ENCODE measurements around the gene PCBP3. TPM values are rescaled to one million over a fixed set of nuclear protein-coding genes. Genes with fewer than 3 reads are reported as not detected.

PCBP3 gene
- total and polyA plus RNA-seq, 2 of the 13 experiments (the other 11 are each of a cell fraction or from before 2014, with no cell fraction given), result not detected

GRCh38 chr21:45959182-45959581, 315.7 kb downstream of the PCBP3 start (continued):
- TF ChIP-seq ZNF280B (CRISPR knock-in tag; IDR thresholded peaks at IDR 0.05; ENCODE audit: borderline replicate concordance) (no peak), FOXA1 (IDR thresholded peaks at IDR 0.05) (no peak), FOXA1 (CRISPR knock-in tag; IDR thresholded peaks at IDR 0.05) (no peak), ZNF788 (CRISPR knock-in tag; IDR thresholded peaks at IDR 0.05; ENCODE audit: borderline replicate concordance) (no peak)

GRCh38 chr21:45959779-45960390, 316.4 kb downstream of the PCBP3 start:
- in situ Hi-C loops (cut with HindIII; ENCODE audit: extremely low pct_ligation_motif_present, low pct_unique_long_range_greater_than_20kb), result no loop called here
- no peaks in the 10 kb centered on the region for H3K4me1 ChIP-seq (ENCODE audit: insufficient read depth, low read length)
- no peaks in the 10 kb centered on the region for H3K79me2 ChIP-seq (ENCODE audit: insufficient read depth, low read length)
- BruUV-seq (replicated peaks), result no TSS peak
- DNase-seq (ENCODE audit: low spot score) (no peak), FAIRE-seq (no peak), ATAC-seq (no peak)
- H3K36me3 ChIP-seq (replicated peaks in 1 of 2; ENCODE audit: control insufficient read depth in 1 of 2, insufficient read depth in 2 of 2, low read length in 2 of 2), result no peaks in the 10 kb centered on the region
- ChIA-PET CTCF (ENCODE audit: low intra/inter-chr PET ratio, low total read pairs) (no interaction called here), POLR2A (no interaction called here)
- H3K4me2 ChIP-seq (ENCODE audit: low read depth, low read length), result no peak overlapping the region
- no peak overlapping the region for H3K9ac ChIP-seq (ENCODE audit: insufficient read depth, low read depth, low read length)
- no peak overlapping the region for H2AFZ ChIP-seq (ENCODE audit: low read length)
- H3K9me3 ChIP-seq (ENCODE audit: low read length), result peaks cover 4% of the 10 kb centered on the region; the same call in 1 of the 2 replicates
- H3K27ac ChIP-seq (ENCODE audit: extremely low read length, insufficient read depth, low read length), result no peak overlapping the region
- H3K4me3 ChIP-seq (replicated peaks in 1 of 3; ENCODE audit: insufficient read depth in 1 of 3, low read depth in 2 of 3, low read length in 3 of 3), result no peak overlapping the region
- intact Hi-C loops (cut with micrococcal nuclease; ENCODE audit: unreplicated experiment), result no loop called here
- peaks cover 0 to 12% of the 10 kb centered on the region in 2 experiments; a peak in 2 of 5 replicates for H3K27me3 ChIP-seq (ENCODE audit: control insufficient read depth in 1 of 2, insufficient read depth in 2 of 2, low read length in 2 of 2)
- H4K20me1 ChIP-seq (ENCODE audit: insufficient read depth, low read length), result no peaks in the 10 kb centered on the region
- 27% methylated on average over 3 of the region's 11 CpGs for WGBS (ENCODE audit: low lambda C conversion rate)
- TF ChIP-seq ZNF33B (CRISPR knock-in tag; IDR thresholded peaks at IDR 0.05) (no peak), SIX4 (CRISPR knock-in tag; IDR thresholded peaks at IDR 0.05) (no peak), MIER2 (CRISPR knock-in tag; IDR thresholded peaks at IDR 0.05) (no peak), SOX6 (IDR thresholded peaks at IDR 0.05) (no peak), SOX6 (CRISPR knock-in tag; IDR thresholded peaks at IDR 0.05) (no peak), CHD4 (IDR thresholded peaks at IDR 0.05; ENCODE audit: borderline replicate concordance, low read length) (no peak), ZFP90 (CRISPR knock-in tag; IDR thresholded peaks at IDR 0.05; ENCODE audit: borderline replicate concordance) (no peak), NFYB (CRISPR knock-in tag; IDR thresholded peaks at IDR 0.05) (no peak), MEIS2 (CRISPR knock-in tag; IDR thresholded peaks at IDR 0.05) (no peak), ADNP (CRISPR knock-in tag; IDR thresholded peaks at IDR 0.05) (no peak)
- TF ChIP-seq, protein P1, sequence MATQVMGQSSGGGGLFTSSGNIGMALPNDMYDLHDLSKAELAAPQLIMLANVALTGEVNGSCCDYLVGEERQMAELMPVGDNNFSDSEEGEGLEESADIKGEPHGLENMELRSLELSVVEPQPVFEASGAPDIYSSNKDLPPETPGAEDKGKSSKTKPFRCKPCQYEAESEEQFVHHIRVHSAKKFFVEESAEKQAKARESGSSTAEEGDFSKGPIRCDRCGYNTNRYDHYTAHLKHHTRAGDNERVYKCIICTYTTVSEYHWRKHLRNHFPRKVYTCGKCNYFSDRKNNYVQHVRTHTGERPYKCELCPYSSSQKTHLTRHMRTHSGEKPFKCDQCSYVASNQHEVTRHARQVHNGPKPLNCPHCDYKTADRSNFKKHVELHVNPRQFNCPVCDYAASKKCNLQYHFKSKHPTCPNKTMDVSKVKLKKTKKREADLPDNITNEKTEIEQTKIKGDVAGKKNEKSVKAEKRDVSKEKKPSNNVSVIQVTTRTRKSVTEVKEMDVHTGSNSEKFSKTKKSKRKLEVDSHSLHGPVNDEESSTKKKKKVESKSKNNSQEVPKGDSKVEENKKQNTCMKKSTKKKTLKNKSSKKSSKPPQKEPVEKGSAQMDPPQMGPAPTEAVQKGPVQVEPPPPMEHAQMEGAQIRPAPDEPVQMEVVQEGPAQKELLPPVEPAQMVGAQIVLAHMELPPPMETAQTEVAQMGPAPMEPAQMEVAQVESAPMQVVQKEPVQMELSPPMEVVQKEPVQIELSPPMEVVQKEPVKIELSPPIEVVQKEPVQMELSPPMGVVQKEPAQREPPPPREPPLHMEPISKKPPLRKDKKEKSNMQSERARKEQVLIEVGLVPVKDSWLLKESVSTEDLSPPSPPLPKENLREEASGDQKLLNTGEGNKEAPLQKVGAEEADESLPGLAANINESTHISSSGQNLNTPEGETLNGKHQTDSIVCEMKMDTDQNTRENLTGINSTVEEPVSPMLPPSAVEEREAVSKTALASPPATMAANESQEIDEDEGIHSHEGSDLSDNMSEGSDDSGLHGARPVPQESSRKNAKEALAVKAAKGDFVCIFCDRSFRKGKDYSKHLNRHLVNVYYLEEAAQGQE (IDR thresholded peaks at IDR 0.05; ENCODE audit: borderline replicate concordance in 1 of 2, low read depth in 1 of 2, low read length in 2 of 2), result no peak

Measured in HepG2 (cell line).